GM23338 (cell line): ENCODE results near the gene CRX. TPM values are rescaled to one million over a fixed set of nuclear protein-coding genes. Genes with fewer than 3 reads are reported as not detected.

Experiments used
- ATAC-seq: fragments of 200-7000 bp; cut with Tn5 transposase; 3 replicates; pipeline ENCODE4 v1.9.1; 2020
- DNase-seq: peaks from one replicate; pipeline ENCODE4 v3.0.0-alpha.2; 2015; ENCODE audit warnings: low spot score
- H2AFZ ChIP-seq: fragments of 200-600 bp; sonication (generic); 2 replicates; pipeline ENCODE4 v1.8.0; 2016; ENCODE audit warnings: antibody characterized with exemption, mild to moderate bottlenecking, moderate library complexity
- H3F3A ChIP-seq: fragments of 200-600 bp; sonication (generic); replicated peaks from 2 replicates; pipeline ENCODE4 v1.8.0; 2017; ENCODE audit warnings: antibody characterized with exemption, mixed run types, low read depth
- H3K27ac ChIP-seq: fragments of 200-600 bp; sonication (generic); 2 replicates; pipeline ENCODE4 v1.6.1; 2016; ENCODE audit warnings: low read depth
- H3K27me3 ChIP-seq: fragments of 200-600 bp; sonication (generic); 2 replicates; pipeline ENCODE4 v1.8.0; 2016; ENCODE audit warnings: mild to moderate bottlenecking, mixed run types, moderate library complexity; ENCODE audit not compliant: insufficient read depth
- H3K36me3 ChIP-seq: fragments of 200-600 bp; sonication (generic); 2 replicates; pipeline ENCODE4 v1.8.0; 2016; ENCODE audit warnings: mild to moderate bottlenecking; ENCODE audit not compliant: insufficient read depth
- H3K4me1 ChIP-seq: fragments of 200-600 bp; sonication (generic); 2 replicates; pipeline ENCODE4 v1.8.0; 2016; ENCODE audit warnings: mild to moderate bottlenecking, moderate library complexity; ENCODE audit not compliant: insufficient read depth
- H3K4me2 ChIP-seq: fragments of 200-600 bp; sonication (generic); 2 replicates; pipeline ENCODE4 v1.7.1; 2017; ENCODE audit warnings: mixed run types
- H3K4me3 ChIP-seq: fragments of 200-600 bp; sonication (generic); 2 replicates; pipeline ENCODE4 v1.6.1; 2016; ENCODE audit warnings: mixed run types
- H3K79me2 ChIP-seq: fragments of 200-600 bp; sonication (generic); replicated peaks from 2 replicates; pipeline ENCODE4 v1.8.0; 2017; ENCODE audit warnings: mild to moderate bottlenecking; ENCODE audit not compliant: insufficient read depth
- H3K9me2 ChIP-seq: fragments of 200-600 bp; sonication (generic); 2 replicates; pipeline ENCODE4 v1.8.0; 2017; ENCODE audit not compliant: insufficient read depth
- H4K20me1 ChIP-seq: fragments of 200-600 bp; sonication (generic); replicated peaks from 2 replicates; pipeline ENCODE4 v1.8.0; 2017; ENCODE audit warnings: mild to moderate bottlenecking; ENCODE audit not compliant: insufficient read depth
- H3K27ac Mint-ChIP-seq: 2 replicates; pipeline ENCODE4 v1.8.0; 2020; ENCODE audit warnings: inconsistent platforms, mild to moderate bottlenecking, moderate library complexity, mixed read lengths
- H3K27me3 Mint-ChIP-seq: 3 replicates; pipeline ENCODE4 v1.8.0; 2022; ENCODE audit warnings: low read depth, mild to moderate bottlenecking, moderate library complexity, mixed read lengths, inconsistent platforms; ENCODE audit not compliant: insufficient read depth, poor library complexity
- H3K36me3 Mint-ChIP-seq: 3 replicates; pipeline ENCODE4 v1.8.0; 2021; ENCODE audit warnings: low read depth, mild to moderate bottlenecking, inconsistent platforms, moderate library complexity, mixed read lengths
- H3K4me1 Mint-ChIP-seq: 3 replicates; pipeline ENCODE4 v1.8.0; 2020; ENCODE audit warnings: mild to moderate bottlenecking, inconsistent platforms, mixed read lengths
- H3K4me3 Mint-ChIP-seq: 3 replicates; pipeline ENCODE4 v1.8.0; 2021; ENCODE audit warnings: moderate library complexity, mild to moderate bottlenecking, inconsistent platforms, mixed read lengths
- H3K9me3 Mint-ChIP-seq: 3 replicates; pipeline ENCODE4 v1.8.0; 2020; ENCODE audit warnings: moderate library complexity, mild to moderate bottlenecking, inconsistent platforms, mixed read lengths
- EZH2 ChIP-seq: fragments of 200-600 bp; sonication (generic); IDR thresholded peaks from one replicate; pipeline ENCODE4 v1.8.0; 2017; ENCODE audit warnings: antibody characterized with exemption, mild to moderate bottlenecking, low read depth; ENCODE audit not compliant: unreplicated experiment
- EZH2phosphoT487 ChIP-seq: fragments of 200-600 bp; sonication (generic); IDR thresholded peaks from one replicate; pipeline ENCODE4 v1.8.1; 2018; ENCODE audit warnings: antibody characterized with exemption; ENCODE audit not compliant: unreplicated experiment
- POLR2AphosphoS5 ChIP-seq: IDR thresholded peaks from 2 replicates; pipeline ENCODE4 v1.6.1; 2016; ENCODE audit warnings: antibody characterized with exemption, low read depth
- ZNF114 ChIP-seq: fragments of 250-450 bp; sonication (Bioruptor Pico); IDR thresholded peaks from 2 replicates; pipeline ENCODE4 v1.5.0; 2020; ENCODE audit warnings: mild to moderate bottlenecking, moderate library complexity
- ZNF331 ChIP-seq: fragments of 250-450 bp; sonication (Bioruptor Pico); IDR thresholded peaks from 2 replicates; pipeline ENCODE4 v1.5.0; 2020; ENCODE audit warnings: low read depth, mild to moderate bottlenecking, moderate library complexity
- polyA plus RNA-seq: library from polyadenylated mRNA; unstranded; fragments of >200 nt; fragmentation: Nextera tagmentation; extraction: Ambion mirVana; gene quantifications from 2 replicates; pipeline ENCODE4 v1.2.1, GENCODE V29; 2016
- total RNA-seq: library from RNA; depleted of rRNA; stranded (reverse); fragments of >200 nt; shearing (Covaris generic); gene quantifications from 2 replicates; pipeline ENCODE4 v1.2.3, GENCODE V29; 2014
- TF ChIP-seq, protein P1 (sequence below): fragments of 250-450 bp; sonication (Bioruptor Pico); IDR thresholded peaks from 2 replicates; pipeline ENCODE4 v1.5.0; 2020; ENCODE audit warnings: mild to moderate bottlenecking, moderate library complexity
- TF ChIP-seq, protein P2 (sequence below), 2 experiments: fragments of 200-600 bp in 1 of 2; sonication (generic) in 1 of 2; conservative IDR thresholded peaks; 2 replicates each; pipeline versions ENCODE4 v1.5.1 to v1.6.1; 2016 to 2017; ENCODE audit warnings: antibody characterized with exemption in 2 of 2, low read depth in 2 of 2, mild to moderate bottlenecking in 2 of 2, moderate library complexity in 1 of 2
- TF ChIP-seq, protein P3 (sequence below): IDR thresholded peaks from 2 replicates; pipeline ENCODE4 v1.6.1; 2016; ENCODE audit warnings: antibody characterized with exemption
- TF ChIP-seq, protein P4 (sequence below): IDR thresholded peaks from one replicate; pipeline ENCODE4 v1.6.1; 2018; ENCODE audit warnings: antibody characterized with exemption; ENCODE audit not compliant: unreplicated experiment

CRX gene
- total and polyA plus RNA-seq, 2 experiments from 2014 or later = 0.15 TPM; not detected in 1

DNA sequence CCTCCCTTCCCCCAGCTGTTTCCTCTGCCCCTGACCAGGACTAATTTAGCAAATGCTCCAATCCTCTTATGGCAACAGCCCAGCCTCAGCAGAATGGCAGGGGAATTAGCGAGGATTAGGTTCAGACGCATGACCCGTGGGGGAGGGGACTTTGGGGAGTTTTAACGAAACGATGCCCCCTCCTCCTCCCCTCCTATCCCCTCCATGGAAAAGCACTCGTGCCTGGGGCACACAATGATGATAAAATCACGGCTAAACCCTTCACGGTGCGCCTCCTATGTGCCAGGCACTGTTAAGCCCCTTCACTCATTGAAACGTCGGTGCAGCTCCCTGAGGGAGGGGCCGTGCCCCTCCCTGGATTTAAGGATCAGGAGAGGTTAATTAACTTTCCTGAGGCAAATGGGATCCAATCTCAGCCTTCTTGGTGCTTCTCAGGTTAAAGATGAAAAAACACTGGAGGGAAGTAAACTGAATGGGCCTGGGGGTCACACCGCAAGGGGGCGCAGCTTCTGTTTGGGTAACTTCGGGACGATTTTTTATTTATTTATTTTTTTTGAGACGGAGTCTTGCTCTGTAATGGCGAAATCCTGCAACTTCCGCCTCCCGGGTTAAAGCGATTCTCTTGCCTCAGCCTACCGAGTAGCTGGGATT is 27.2 kb downstream of the CRX start (continued):
- TF ChIP-seq, protein P1, sequence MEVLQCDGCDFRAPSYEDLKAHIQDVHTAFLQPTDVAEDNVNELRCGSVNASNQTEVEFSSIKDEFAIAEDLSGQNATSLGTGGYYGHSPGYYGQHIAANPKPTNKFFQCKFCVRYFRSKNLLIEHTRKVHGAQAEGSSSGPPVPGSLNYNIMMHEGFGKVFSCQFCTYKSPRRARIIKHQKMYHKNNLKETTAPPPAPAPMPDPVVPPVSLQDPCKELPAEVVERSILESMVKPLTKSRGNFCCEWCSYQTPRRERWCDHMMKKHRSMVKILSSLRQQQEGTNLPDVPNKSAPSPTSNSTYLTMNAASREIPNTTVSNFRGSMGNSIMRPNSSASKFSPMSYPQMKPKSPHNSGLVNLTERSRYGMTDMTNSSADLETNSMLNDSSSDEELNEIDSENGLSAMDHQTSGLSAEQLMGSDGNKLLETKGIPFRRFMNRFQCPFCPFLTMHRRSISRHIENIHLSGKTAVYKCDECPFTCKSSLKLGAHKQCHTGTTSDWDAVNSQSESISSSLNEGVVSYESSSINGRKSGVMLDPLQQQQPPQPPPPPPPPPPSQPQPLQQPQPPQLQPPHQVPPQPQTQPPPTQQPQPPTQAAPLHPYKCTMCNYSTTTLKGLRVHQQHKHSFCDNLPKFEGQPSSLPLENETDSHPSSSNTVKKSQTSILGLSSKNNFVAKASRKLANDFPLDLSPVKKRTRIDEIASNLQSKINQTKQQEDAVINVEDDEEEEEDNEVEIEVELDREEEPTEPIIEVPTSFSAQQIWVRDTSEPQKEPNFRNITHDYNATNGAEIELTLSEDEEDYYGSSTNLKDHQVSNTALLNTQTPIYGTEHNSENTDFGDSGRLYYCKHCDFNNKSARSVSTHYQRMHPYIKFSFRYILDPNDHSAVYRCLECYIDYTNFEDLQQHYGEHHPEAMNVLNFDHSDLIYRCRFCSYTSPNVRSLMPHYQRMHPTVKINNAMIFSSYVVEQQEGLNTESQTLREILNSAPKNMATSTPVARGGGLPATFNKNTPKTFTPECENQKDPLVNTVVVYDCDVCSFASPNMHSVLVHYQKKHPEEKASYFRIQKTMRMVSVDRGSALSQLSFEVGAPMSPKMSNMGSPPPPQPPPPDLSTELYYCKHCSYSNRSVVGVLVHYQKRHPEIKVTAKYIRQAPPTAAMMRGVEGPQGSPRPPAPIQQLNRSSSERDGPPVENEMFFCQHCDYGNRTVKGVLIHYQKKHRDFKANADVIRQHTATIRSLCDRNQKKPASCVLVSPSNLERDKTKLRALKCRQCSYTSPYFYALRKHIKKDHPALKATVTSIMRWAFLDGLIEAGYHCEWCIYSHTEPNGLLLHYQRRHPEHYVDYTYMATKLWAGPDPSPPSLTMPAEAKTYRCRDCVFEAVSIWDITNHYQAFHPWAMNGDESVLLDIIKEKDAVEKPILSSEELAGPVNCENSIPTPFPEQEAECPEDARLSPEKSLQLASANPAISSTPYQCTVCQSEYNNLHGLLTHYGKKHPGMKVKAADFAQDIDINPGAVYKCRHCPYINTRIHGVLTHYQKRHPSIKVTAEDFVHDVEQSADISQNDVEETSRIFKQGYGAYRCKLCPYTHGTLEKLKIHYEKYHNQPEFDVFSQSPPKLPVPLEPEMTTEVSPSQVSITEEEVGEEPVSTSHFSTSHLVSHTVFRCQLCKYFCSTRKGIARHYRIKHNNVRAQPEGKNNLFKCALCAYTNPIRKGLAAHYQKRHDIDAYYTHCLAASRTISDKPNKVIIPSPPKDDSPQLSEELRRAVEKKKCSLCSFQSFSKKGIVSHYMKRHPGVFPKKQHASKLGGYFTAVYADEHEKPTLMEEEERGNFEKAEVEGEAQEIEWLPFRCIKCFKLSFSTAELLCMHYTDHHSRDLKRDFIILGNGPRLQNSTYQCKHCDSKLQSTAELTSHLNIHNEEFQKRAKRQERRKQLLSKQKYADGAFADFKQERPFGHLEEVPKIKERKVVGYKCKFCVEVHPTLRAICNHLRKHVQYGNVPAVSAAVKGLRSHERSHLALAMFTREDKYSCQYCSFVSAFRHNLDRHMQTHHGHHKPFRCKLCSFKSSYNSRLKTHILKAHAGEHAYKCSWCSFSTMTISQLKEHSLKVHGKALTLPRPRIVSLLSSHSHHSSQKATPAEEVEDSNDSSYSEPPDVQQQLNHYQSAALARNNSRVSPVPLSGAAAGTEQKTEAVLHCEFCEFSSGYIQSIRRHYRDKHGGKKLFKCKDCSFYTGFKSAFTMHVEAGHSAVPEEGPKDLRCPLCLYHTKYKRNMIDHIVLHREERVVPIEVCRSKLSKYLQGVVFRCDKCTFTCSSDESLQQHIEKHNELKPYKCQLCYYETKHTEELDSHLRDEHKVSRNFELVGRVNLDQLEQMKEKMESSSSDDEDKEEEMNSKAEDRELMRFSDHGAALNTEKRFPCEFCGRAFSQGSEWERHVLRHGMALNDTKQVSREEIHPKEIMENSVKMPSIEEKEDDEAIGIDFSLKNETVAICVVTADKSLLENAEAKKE = no peak
- TF ChIP-seq, protein P2, sequence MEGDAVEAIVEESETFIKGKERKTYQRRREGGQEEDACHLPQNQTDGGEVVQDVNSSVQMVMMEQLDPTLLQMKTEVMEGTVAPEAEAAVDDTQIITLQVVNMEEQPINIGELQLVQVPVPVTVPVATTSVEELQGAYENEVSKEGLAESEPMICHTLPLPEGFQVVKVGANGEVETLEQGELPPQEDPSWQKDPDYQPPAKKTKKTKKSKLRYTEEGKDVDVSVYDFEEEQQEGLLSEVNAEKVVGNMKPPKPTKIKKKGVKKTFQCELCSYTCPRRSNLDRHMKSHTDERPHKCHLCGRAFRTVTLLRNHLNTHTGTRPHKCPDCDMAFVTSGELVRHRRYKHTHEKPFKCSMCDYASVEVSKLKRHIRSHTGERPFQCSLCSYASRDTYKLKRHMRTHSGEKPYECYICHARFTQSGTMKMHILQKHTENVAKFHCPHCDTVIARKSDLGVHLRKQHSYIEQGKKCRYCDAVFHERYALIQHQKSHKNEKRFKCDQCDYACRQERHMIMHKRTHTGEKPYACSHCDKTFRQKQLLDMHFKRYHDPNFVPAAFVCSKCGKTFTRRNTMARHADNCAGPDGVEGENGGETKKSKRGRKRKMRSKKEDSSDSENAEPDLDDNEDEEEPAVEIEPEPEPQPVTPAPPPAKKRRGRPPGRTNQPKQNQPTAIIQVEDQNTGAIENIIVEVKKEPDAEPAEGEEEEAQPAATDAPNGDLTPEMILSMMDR (conservative IDR thresholded peaks at IDR 0.05; ENCODE audit: low read depth in 2 of 2) = peak; percentile 63 to 98

DNA sequence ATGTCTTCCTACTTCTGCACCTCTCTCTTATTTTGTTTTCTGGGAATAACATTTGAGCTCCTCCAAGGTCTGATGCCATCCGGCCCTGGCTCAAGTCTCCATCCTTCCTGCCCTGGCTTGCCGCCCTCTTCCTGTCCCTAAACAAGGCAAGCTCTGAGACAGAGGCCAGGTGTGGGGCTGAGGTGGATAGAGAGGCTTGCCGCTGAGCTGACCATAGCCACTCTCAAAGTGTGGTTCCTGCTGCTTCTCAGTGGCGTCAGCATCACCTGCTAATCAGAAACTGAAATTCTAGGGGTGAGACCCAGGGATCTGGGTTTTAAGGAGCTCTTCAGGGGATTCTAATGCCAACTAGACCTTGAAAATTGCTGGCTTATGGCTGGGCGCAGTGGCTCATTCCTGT is 31.3 kb downstream of the CRX start:
- Mint-ChIP-seq H3K4me3 (no peak overlapping the region), H3K27me3 (peaks cover 27% of the 10 kb centered on the region), H3K9me3 (peaks cover 3% of the 10 kb centered on the region; the same call in 1 of the 3 replicates), H3K27ac (no peak overlapping the region), H3K4me1 (peaks cover 28% of the 10 kb centered on the region), H3K36me3 (no peaks in the 10 kb centered on the region)
- Histone ChIP-seq H3K9me2 (no peaks in the 10 kb centered on the region), H4K20me1 (no peaks in the 10 kb centered on the region), H2AFZ (peak overlapping the region; percentile 69; the same call in 1 of the 2 replicates), H3F3A (peaks cover 9% of the 10 kb centered on the region; the same call in 1 of the 2 replicates), H3K4me1 (peaks cover 15% of the 10 kb centered on the region), H3K4me3 (no peak overlapping the region), H3K36me3 (no peaks in the 10 kb centered on the region), H3K27me3 (no peaks in the 10 kb centered on the region), H3K4me2 (no peak overlapping the region), H3K27ac (no peak overlapping the region), H3K79me2 (no peaks in the 10 kb centered on the region)
- ATAC-seq (no peak), DNase-seq (no peak)
- TF ChIP-seq, protein P2 (conservative IDR thresholded peaks at IDR 0.05; ENCODE audit: low read depth in 2 of 2) = no peak
- TF ChIP-seq ZNF331 = no peak
- no peak for TF ChIP-seq ZNF114 (CRISPR knock-in tag)
- TF ChIP-seq, protein P3, sequence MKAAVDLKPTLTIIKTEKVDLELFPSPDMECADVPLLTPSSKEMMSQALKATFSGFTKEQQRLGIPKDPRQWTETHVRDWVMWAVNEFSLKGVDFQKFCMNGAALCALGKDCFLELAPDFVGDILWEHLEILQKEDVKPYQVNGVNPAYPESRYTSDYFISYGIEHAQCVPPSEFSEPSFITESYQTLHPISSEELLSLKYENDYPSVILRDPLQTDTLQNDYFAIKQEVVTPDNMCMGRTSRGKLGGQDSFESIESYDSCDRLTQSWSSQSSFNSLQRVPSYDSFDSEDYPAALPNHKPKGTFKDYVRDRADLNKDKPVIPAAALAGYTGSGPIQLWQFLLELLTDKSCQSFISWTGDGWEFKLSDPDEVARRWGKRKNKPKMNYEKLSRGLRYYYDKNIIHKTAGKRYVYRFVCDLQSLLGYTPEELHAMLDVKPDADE = no peak
- no peak for TF ChIP-seq EZH2
- TF ChIP-seq, protein P4, sequence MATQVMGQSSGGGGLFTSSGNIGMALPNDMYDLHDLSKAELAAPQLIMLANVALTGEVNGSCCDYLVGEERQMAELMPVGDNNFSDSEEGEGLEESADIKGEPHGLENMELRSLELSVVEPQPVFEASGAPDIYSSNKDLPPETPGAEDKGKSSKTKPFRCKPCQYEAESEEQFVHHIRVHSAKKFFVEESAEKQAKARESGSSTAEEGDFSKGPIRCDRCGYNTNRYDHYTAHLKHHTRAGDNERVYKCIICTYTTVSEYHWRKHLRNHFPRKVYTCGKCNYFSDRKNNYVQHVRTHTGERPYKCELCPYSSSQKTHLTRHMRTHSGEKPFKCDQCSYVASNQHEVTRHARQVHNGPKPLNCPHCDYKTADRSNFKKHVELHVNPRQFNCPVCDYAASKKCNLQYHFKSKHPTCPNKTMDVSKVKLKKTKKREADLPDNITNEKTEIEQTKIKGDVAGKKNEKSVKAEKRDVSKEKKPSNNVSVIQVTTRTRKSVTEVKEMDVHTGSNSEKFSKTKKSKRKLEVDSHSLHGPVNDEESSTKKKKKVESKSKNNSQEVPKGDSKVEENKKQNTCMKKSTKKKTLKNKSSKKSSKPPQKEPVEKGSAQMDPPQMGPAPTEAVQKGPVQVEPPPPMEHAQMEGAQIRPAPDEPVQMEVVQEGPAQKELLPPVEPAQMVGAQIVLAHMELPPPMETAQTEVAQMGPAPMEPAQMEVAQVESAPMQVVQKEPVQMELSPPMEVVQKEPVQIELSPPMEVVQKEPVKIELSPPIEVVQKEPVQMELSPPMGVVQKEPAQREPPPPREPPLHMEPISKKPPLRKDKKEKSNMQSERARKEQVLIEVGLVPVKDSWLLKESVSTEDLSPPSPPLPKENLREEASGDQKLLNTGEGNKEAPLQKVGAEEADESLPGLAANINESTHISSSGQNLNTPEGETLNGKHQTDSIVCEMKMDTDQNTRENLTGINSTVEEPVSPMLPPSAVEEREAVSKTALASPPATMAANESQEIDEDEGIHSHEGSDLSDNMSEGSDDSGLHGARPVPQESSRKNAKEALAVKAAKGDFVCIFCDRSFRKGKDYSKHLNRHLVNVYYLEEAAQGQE = no peak
- no peak for TF ChIP-seq POLR2AphosphoS5
- TF ChIP-seq EZH2phosphoT487 = no peak
